Liver (tissue), 3 donors: Measurements from ENCODE around the gene DLL1.

Source experiments
- EGR1 ChIP-seq, 2 donors: IDR thresholded peaks; 2 replicates each; pipeline ENCODE4 v1.6.1; 2016 to 2018; ENCODE audit warnings: antibody characterized with exemption in 2 of 2, low read depth in 2 of 2
- NR2F2 ChIP-seq: IDR thresholded peaks from 2 replicates; pipeline ENCODE4 v1.6.1; 2016; ENCODE audit warnings: antibody characterized with exemption
- RAD21 ChIP-seq, 2 donors: IDR thresholded peaks; 2 replicates each; pipeline ENCODE4 v1.6.1; 2016; ENCODE audit warnings: antibody characterized with exemption in 2 of 2, mild to moderate bottlenecking in 2 of 2
- TF ChIP-seq, protein P1 (sequence below): fragments of 150-350 bp; IDR thresholded peaks from 2 replicates; pipeline ENCODE4 v1.5.1; 2017; ENCODE audit warnings: improper control_type of control experiment, low read depth, low read length; ENCODE audit not compliant: missing input control
- donor health status: healthy.
- donor health status: healthy.

DNA sequence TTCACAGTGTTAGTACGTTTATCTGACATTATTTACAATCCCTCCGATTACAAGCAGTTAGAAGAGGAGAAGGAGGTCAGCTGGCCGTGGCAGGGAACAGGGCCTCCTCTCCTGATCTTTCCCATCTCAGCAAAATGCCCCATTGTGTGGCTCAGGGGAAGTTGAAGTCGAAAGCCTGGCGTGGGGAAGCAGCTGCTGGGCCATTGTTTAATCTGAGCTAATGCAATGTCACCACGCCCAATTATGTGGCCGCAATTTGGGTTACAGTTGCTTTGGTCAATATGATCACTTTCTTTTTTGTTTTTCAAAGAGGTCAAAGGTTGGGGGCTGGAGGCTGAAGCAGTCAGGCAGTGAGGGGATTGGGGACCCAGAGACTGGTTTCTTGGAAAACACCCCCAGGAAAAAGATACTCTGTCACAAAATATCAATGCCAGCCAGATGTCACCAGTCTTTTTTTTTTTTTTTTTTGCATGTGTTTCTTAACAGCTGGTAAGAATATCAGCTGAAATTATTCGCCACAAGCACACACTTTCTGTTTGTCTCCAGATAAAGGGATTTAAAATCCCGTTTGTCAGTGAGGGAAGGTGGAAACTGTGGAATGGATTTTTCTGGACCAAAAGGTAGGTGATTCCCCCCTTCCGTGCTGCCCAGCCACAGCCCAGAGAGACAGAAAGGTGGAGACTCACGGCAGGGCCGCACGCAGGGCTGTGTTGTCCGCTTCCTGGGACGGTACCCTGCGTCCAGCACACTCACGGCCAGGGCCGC, 24.6 kb downstream of the DLL1 start:
- TF ChIP-seq RAD21 (IDR thresholded peaks at IDR 0.05): no peak
- TF ChIP-seq EGR1 (IDR thresholded peaks at IDR 0.05; ENCODE audit: low read depth in 2 of 2): no peak
- TF ChIP-seq, protein P1, sequence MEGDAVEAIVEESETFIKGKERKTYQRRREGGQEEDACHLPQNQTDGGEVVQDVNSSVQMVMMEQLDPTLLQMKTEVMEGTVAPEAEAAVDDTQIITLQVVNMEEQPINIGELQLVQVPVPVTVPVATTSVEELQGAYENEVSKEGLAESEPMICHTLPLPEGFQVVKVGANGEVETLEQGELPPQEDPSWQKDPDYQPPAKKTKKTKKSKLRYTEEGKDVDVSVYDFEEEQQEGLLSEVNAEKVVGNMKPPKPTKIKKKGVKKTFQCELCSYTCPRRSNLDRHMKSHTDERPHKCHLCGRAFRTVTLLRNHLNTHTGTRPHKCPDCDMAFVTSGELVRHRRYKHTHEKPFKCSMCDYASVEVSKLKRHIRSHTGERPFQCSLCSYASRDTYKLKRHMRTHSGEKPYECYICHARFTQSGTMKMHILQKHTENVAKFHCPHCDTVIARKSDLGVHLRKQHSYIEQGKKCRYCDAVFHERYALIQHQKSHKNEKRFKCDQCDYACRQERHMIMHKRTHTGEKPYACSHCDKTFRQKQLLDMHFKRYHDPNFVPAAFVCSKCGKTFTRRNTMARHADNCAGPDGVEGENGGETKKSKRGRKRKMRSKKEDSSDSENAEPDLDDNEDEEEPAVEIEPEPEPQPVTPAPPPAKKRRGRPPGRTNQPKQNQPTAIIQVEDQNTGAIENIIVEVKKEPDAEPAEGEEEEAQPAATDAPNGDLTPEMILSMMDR: no peak
- no peak for TF ChIP-seq NR2F2
